HCT116 (cell line): ENCODE results near the gene NSMF. TPM values are rescaled to one million over a fixed set of nuclear protein-coding genes. Genes with fewer than 3 reads are reported as not detected.

Experiments
- ATAC-seq: fragments of 200-7000 bp; cut with Tn5 transposase; 2 replicates; pipeline ENCODE4 v1.9.1; 2020; ENCODE audit warnings: mild to moderate bottlenecking, moderate library complexity
- BruUV-seq: library from RNA; stranded (reverse); fragments of 400-500 nt; replicated peaks from 2 replicates; lab custom pipeline; 2021; lab: Mats Ljungman, UMichigan
- CTCF ChIA-PET: fragments of 300-600 bp; sonication (Branson Sonifier 250); formaldehyde crosslinking; loops from one replicate; lab custom pipeline; 2021; ENCODE audit warnings: antibody characterized with exemption; lab: Charles Lee
- POLR2A ChIA-PET: fragments of 300-600, 350-600 bp; sonication (Branson Sonifier 250); formaldehyde crosslinking; loops from one replicate; lab custom pipeline; 2021; ENCODE audit warnings: antibody characterized with exemption; lab: Charles Lee
- RAD21 ChIA-PET, 2 experiments: fragments of 300-600 bp; sonication (Branson Sonifier 250); formaldehyde crosslinking; loops; one replicate each; lab custom pipeline; 2023; ENCODE audit warnings: low total read pairs in 2 of 2; ENCODE audit not compliant: uncharacterized antibody in 2 of 2, unreplicated experiment in 2 of 2, low non-redundant PET in 1 of 2; lab: Charles Lee
- DNase-seq: peaks from one replicate; pipeline ENCODE4 v3.0.0-alpha.2; 2010; ENCODE audit warnings: low read depth, low spot score
- H2AFZ ChIP-seq: fragments of 200-600 bp; shearing (Covaris generic), sonication (generic); 2 replicates; pipeline ENCODE4 v1.6.1; 2017; ENCODE audit warnings: low read depth, mixed run types, mixed read lengths, antibody characterized with exemption, low read length; ENCODE audit not compliant: poor library complexity, severe bottlenecking
- H3K27ac ChIP-seq: 2 replicates; pipeline ENCODE4 v1.5.1; 2012; ENCODE audit warnings: low read depth, low read length
- H3K27me3 ChIP-seq: fragments of 200-600 bp; sonication (generic); 2 replicates; pipeline ENCODE4 v1.6.1; 2016; ENCODE audit warnings: mixed run types, low read length, mixed read lengths; ENCODE audit not compliant: insufficient read depth
- H3K36me3 ChIP-seq, 2 experiments: fragments of 200-500 bp in 1 of 2; fragments of 200-600 bp in 1 of 2; sonication (Bioruptor generic) in 1 of 2; sonication (generic) in 1 of 2; 2 replicates each; pipeline versions ENCODE4 v1.5.1 to v1.6.1; 2014 to 2016; ENCODE audit warnings: low read length in 2 of 2, inconsistent platforms in 1 of 2, mixed read lengths in 1 of 2, mixed run types in 1 of 2; ENCODE audit not compliant: insufficient read depth in 2 of 2, control insufficient read depth in 1 of 2
- H3K4me1 ChIP-seq, 2 experiments: fragments of 200-600 bp in 1 of 2; sonication (generic) in 1 of 2; 2 replicates each; pipeline versions ENCODE4 v1.5.1 to v1.6.1; 2012 to 2017; ENCODE audit warnings: low read length in 2 of 2, inconsistent platforms in 1 of 2, mild to moderate bottlenecking in 1 of 2, mixed read lengths in 1 of 2, mixed run types in 1 of 2, moderate library complexity in 1 of 2; ENCODE audit not compliant: insufficient read depth in 2 of 2, control insufficient read depth in 1 of 2
- H3K4me2 ChIP-seq: fragments of 200-600 bp; sonication (generic); 2 replicates; pipeline ENCODE4 v1.6.1; 2017; ENCODE audit warnings: mixed run types, low read length, mixed read lengths
- H3K4me3 ChIP-seq, 2 experiments: fragments of 200-600 bp in 1 of 2; sonication (generic) in 1 of 2; replicated peaks in 1 of 2; 2 replicates each; pipeline ENCODE4 v1.5.1; 2011 to 2016; ENCODE audit warnings: low read length in 2 of 2, control low read depth in 1 of 2, low read depth in 1 of 2, mild to moderate bottlenecking in 1 of 2, mixed read lengths in 1 of 2, mixed run types in 1 of 2
- H3K79me2 ChIP-seq: fragments of 200-600 bp; sonication (generic); 2 replicates; pipeline ENCODE4 v1.6.1; 2017; ENCODE audit warnings: mild to moderate bottlenecking, mixed run types, low read length, moderate library complexity, mixed read lengths; ENCODE audit not compliant: insufficient read depth
- H3K9ac ChIP-seq: fragments of 200-600 bp; sonication (generic); 2 replicates; pipeline ENCODE4 v1.6.1; 2016; ENCODE audit warnings: low read length, mixed read lengths
- H3K9me2 ChIP-seq: fragments of 200-600 bp; sonication (generic), shearing (Covaris generic); 2 replicates; pipeline ENCODE4 v1.6.1; 2017; ENCODE audit warnings: mixed run types, mild to moderate bottlenecking, moderate library complexity; ENCODE audit not compliant: insufficient read depth
- H3K9me3 ChIP-seq, 2 experiments: fragments of 200-500 bp in 1 of 2; fragments of 200-600 bp in 1 of 2; sonication (Bioruptor generic) in 1 of 2; sonication (generic) in 1 of 2; 2 replicates each; pipeline ENCODE4 v1.6.1; 2014 to 2017; ENCODE audit warnings: low read length in 2 of 2, mixed read lengths in 2 of 2, inconsistent platforms in 1 of 2, low read depth in 1 of 2, mild to moderate bottlenecking in 1 of 2, mixed run types in 1 of 2, moderate library complexity in 1 of 2; ENCODE audit not compliant: control insufficient read depth in 1 of 2, insufficient read depth in 1 of 2
- H4K20me1 ChIP-seq: fragments of 200-600 bp; sonication (generic), shearing (Covaris generic); 2 replicates; pipeline ENCODE4 v1.6.1; 2017; ENCODE audit warnings: mixed run types, mild to moderate bottlenecking, moderate library complexity; ENCODE audit not compliant: insufficient read depth
- ATF3 ChIP-seq: IDR thresholded peaks from 2 replicates; pipeline ENCODE4 v1.6.1; 2012
- CEBPB ChIP-seq: IDR thresholded peaks from 2 replicates; pipeline ENCODE4 v1.6.1; 2012; ENCODE audit warnings: low read depth
- EZH2phosphoT487 ChIP-seq: fragments of 200-600 bp; IDR thresholded peaks from 2 replicates; pipeline ENCODE4 v1.6.1; 2018; ENCODE audit warnings: antibody characterized with exemption, borderline replicate concordance
- FOSL1 ChIP-seq: IDR thresholded peaks from 2 replicates; pipeline ENCODE4 v1.6.1; 2012; ENCODE audit warnings: low read depth
- MAX ChIP-seq: IDR thresholded peaks from 2 replicates; pipeline ENCODE4 v1.6.1; 2012
- POLR2A ChIP-seq: IDR thresholded peaks from 2 replicates; pipeline ENCODE4 v1.7.0; 2011; ENCODE audit warnings: borderline replicate concordance; ENCODE audit not compliant: insufficient read depth, insufficient read length; ENCODE audit errors: extremely low read depth
- REST ChIP-seq: IDR thresholded peaks from 2 replicates; pipeline ENCODE4 v1.6.1; 2012; ENCODE audit warnings: low read depth
- SIN3A ChIP-seq: IDR thresholded peaks from 2 replicates; pipeline ENCODE4 v1.6.1; 2012; ENCODE audit warnings: low read depth
- SP1 ChIP-seq: IDR thresholded peaks from 2 replicates; pipeline ENCODE4 v1.6.1; 2012; ENCODE audit warnings: low read depth
- SRF ChIP-seq: IDR thresholded peaks from 2 replicates; pipeline ENCODE4 v1.6.1; 2012; ENCODE audit warnings: low read depth
- TCF7L2 ChIP-seq: IDR thresholded peaks from 2 replicates; pipeline ENCODE4 v1.7.0; 2011; ENCODE audit warnings: borderline replicate concordance, inconsistent platforms; ENCODE audit not compliant: insufficient read depth, insufficient read length; ENCODE audit errors: extremely low read depth
- ZBTB33 ChIP-seq: IDR thresholded peaks from 2 replicates; pipeline ENCODE4 v1.6.1; 2011; ENCODE audit warnings: mild to moderate bottlenecking, low read length, moderate library complexity; ENCODE audit not compliant: insufficient replicate concordance; ENCODE audit errors: extremely low read depth
- ZNF274 ChIP-seq: fragments of 200-500 bp; sonication (Bioruptor generic); IDR thresholded peaks from 2 replicates; pipeline ENCODE4 v1.6.1; 2014; ENCODE audit warnings: mild to moderate bottlenecking, low read depth, low read length, inconsistent platforms
- intact Hi-C: fragments of 100-400 bp; cut with micrococcal nuclease; formaldehyde crosslinking; loops from 2 replicates; pipeline ENCODE4 v1.10.0; 2022
- total RNA-seq: library from RNA; stranded (reverse); gene quantifications from one replicate; pipeline ENCODE4 v1.2.1, GENCODE V29; 2021; ENCODE audit not compliant: unreplicated experiment

The NSMF gene
- total RNA-seq, 1 experiment from 2014 or later = 81.9 TPM

GRCh38 chr9:137463931-137464290 lies 4.8 kb upstream of the NSMF start:
- ChIA-PET POLR2A (no interaction called here), RAD21 (no interaction called here), CTCF (no interaction called here)
- ATAC-seq (no peak), DNase-seq (no peak)
- H3K4me1 ChIP-seq = peaks cover 13 to 28% of the 10 kb centered on the region in 2 experiments
- intact Hi-C loops = no loop called here
- no peaks in the 10 kb centered on the region for H3K9me3 ChIP-seq
- no peaks in the 10 kb centered on the region for H4K20me1 ChIP-seq
- no peaks in the 10 kb centered on the region for H3K79me2 ChIP-seq
- no peak overlapping the region for H3K4me2 ChIP-seq
- H2AFZ ChIP-seq = no peak overlapping the region
- no TSS peak for BruUV-seq
- H3K9me2 ChIP-seq = no peaks in the 10 kb centered on the region
- no peak for TF ChIP-seq MAX
- TF ChIP-seq SIN3A = no peak
- TF ChIP-seq ATF3 = no peak
- TF ChIP-seq POLR2A = no peak
- no peak for TF ChIP-seq REST
- no peak for TF ChIP-seq SRF
- no peak for TF ChIP-seq SP1
- no peak for TF ChIP-seq ZNF274
- TF ChIP-seq TCF7L2 = no peak
- no peak for TF ChIP-seq FOSL1
- TF ChIP-seq CEBPB = no peak
- TF ChIP-seq EZH2phosphoT487 = no peak
- TF ChIP-seq ZBTB33 = no peak
- H3K9ac ChIP-seq = no peak overlapping the region
- no peak overlapping the region for H3K27ac ChIP-seq
- H3K4me3 ChIP-seq = no peak overlapping the region
- H3K36me3 ChIP-seq = no peaks in the 10 kb centered on the region
- H3K27me3 ChIP-seq = no peaks in the 10 kb centered on the region
